SJCRH30 (cell line): ENCODE results near the gene NCK2. TPM values are rescaled to one million over a fixed set of nuclear protein-coding genes. Genes with fewer than 3 reads are reported as not detected.
A peak's percentile ranks its signal among the peaks of the same experiment; 100 is the strongest.

Source experiments
- DNase-seq, 2 experiments: peaks; one replicate each; pipeline ENCODE4 v3.0.0-alpha.2; 2015 to 2020
- H3K27ac ChIP-seq: fragments of 250-450 bp; sonication (Bioruptor Pico); 2 replicates; pipeline ENCODE4 v1.5.1; 2020; ENCODE audit warnings: mild to moderate bottlenecking, moderate library complexity
- H3K27me3 ChIP-seq: fragments of 250-450 bp; sonication (Bioruptor Pico); 2 replicates; pipeline ENCODE4 v1.5.1; 2020; ENCODE audit warnings: mild to moderate bottlenecking, moderate library complexity
- H3K36me3 ChIP-seq: fragments of 250-450 bp; sonication (Bioruptor Pico); 2 replicates; pipeline ENCODE4 v1.5.1; 2020; ENCODE audit warnings: mild to moderate bottlenecking, moderate library complexity
- H3K4me1 ChIP-seq: fragments of 250-450 bp; sonication (Bioruptor Pico); 2 replicates; pipeline ENCODE4 v1.5.1; 2020; ENCODE audit warnings: mild to moderate bottlenecking, moderate library complexity
- H3K4me3 ChIP-seq: fragments of 250-450 bp; sonication (Bioruptor Pico); 2 replicates; pipeline ENCODE4 v1.5.1; 2020; ENCODE audit warnings: mild to moderate bottlenecking, moderate library complexity
- H3K9me3 ChIP-seq: fragments of 250-450 bp; sonication (Bioruptor Pico); replicated peaks from 2 replicates; pipeline ENCODE4 v1.5.1; 2020; ENCODE audit warnings: mild to moderate bottlenecking, moderate library complexity
- total RNA-seq: library from RNA; depleted of rRNA; stranded (reverse); fragments of >200 nt; shearing (Covaris generic); gene quantifications from 2 replicates; pipeline ENCODE4 v1.2.3, GENCODE V29; 2014

The NCK2 gene
- total RNA-seq, 1 experiment from 2014 or later: 51.9 TPM

DNA sequence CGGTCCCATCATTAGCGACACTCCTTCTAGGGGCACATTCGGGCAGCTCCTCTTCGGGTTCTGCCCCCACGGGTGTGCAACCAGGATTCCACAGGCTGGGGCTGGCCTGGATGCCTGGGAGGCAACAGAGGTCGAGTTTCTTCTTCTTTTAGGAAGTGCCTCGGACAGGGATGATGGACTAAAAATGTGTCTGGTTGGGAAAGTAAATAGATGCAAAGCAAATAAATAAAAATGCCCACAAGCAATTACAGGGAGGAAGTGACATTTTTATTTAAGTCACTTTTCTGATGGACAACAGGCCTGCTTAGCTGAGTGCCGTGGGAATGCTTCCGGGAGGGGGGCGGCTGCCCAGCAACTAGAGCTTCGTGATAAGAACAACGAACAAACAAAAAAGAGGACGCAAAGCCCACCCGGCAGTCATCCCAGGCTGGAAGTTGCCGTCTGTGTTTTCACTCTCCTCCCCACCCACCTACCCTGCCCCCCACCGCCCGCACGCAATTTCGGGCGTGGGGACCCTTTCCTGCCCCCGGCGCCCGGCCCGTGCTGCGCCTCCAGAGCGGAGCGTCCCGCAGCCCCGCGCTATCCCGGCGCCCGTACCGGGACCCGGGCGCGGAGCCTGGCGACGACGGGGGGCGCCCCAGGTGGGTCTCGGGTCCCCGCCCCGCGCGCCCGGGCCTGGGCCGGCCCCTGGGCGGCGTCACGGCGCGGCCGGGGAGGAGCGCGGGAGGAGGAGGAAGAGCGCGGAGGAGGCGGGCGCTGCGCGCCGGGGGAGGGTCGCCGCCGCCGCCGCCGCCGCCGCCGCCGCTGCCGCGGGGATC lies 412 bp upstream of the NCK2 start:
- Histone ChIP-seq H3K4me1 (peaks cover 15% of the 10 kb centered on the region), H3K27ac (peak overlapping the region; percentile 21; the same call in 1 of the 2 replicates)
- DNase-seq: peak; percentile 55 to 69

DNA sequence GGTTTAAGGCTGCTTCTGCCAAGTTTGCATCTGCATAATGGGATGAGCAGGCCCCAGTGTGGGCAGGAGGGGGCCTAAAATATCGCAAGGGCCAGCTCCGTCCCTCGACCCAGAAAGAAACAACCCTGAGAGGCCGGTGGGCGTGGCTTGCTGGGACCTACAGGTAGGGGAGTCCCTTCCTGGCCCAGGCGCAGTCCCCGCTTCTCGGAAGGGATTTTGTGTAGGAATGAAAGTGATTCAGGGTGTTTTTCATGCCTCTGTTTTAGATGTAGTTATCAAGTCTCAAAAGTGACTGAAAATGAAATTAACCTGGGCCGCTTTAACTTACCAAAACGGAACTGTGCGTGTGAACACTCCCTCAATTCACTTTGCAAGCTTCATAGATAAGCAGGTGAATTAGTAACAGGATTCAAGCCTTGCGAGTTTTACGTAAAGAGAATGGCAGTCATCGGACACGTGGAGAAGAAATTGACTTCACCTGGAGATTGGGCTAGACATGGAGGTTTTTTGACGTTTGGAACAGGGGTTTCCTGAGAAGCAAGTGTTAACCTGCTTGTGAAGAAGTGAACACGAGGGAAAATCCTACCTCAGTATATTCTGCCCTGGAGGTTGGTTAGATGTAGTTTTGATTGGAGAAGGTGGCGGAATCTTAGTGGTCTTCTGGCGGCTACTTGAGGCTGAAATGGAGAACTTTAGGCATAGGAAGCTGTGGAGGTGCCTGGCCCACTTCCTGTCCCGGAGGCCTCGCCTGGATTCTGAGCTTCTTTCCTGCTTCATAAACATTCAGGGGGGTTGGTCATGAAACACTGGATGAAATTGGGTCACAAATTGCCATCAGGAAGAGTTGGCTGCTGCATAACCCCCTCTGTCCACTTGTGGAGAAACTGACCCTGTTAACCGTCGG lies 1.7 kb downstream of the NCK2 start:
- DNase-seq: no peak
- no peaks in the 10 kb centered on the region for H3K27me3 ChIP-seq
- peaks cover 19% of the 10 kb centered on the region for H3K36me3 ChIP-seq
- peak overlapping the region; percentile 72 for H3K4me3 ChIP-seq
- H3K9me3 ChIP-seq: no peaks in the 10 kb centered on the region; the same call in 1 of the 2 replicates
- H3K27ac ChIP-seq: no peak overlapping the region
- peaks cover 12% of the 10 kb centered on the region for H3K4me1 ChIP-seq

More for the DNA sequence above, 412 bp upstream of the NCK2 start:
- H3K4me3 ChIP-seq: peak overlapping the region; percentile 62
- H3K9me3 ChIP-seq: no peaks in the 10 kb centered on the region; the same call in 1 of the 2 replicates
- H3K36me3 ChIP-seq: peaks cover 10% of the 10 kb centered on the region; the same call in 1 of the 2 replicates
- no peaks in the 10 kb centered on the region for H3K27me3 ChIP-seq

DNA sequence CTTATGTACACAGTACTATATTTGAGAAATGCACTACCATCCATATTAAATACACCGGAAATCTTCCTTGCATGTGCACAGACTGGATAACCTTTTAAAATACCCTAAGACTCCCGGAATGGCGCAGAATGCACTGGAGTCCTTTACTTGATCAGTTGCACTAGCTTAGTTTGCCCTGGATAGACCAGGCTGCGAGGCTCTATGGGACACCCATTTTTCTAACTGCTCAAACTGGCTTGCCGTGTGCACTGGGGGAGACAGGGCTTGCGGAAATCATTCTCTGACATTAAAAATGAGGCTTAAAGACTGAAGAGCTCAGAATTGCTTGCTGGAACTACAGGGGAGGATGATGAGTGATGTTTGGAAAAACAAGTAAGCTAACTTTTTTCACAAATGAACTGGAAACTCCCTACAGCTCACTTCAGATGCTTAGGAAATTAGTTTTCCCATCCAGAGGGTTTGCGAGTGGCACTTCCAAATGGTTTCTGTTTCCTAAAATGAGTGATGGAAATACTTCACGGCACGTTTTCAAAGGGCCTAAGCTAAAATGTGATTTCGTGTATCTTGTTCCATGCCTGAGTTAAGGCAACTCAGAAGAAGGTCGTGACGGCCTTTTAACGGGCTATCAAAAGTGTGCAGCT lies 2.7 kb downstream of the NCK2 start:
- no peak for DNase-seq
- no peak overlapping the region for H3K4me3 ChIP-seq
- no peaks in the 10 kb centered on the region for H3K27me3 ChIP-seq
- H3K36me3 ChIP-seq: peaks cover 25% of the 10 kb centered on the region
- peaks cover 12% of the 10 kb centered on the region for H3K4me1 ChIP-seq
- H3K27ac ChIP-seq: no peak overlapping the region
- H3K9me3 ChIP-seq: no peaks in the 10 kb centered on the region; the same call in 1 of the 2 replicates

DNA sequence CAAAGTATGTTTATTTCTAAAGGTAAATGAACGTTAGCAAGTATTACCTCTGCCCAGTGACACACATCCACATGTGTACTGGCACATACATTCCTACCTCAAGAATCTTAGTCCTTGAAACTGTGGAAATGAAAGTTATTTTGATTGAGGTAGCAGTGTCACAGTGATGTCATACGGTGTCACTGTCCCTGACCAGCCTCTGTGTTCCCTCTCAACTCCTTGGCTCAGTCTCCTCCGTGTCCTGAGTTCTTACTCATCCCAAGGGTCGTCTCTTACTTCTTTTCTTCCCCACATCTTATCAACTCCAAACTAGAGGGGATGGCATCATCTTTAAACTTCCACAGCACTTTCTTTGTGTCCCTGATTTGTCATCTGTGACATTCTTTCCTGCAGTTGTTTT lies 3.3 kb downstream of the NCK2 start:
- H3K4me1 ChIP-seq: peaks cover 12% of the 10 kb centered on the region

DNA sequence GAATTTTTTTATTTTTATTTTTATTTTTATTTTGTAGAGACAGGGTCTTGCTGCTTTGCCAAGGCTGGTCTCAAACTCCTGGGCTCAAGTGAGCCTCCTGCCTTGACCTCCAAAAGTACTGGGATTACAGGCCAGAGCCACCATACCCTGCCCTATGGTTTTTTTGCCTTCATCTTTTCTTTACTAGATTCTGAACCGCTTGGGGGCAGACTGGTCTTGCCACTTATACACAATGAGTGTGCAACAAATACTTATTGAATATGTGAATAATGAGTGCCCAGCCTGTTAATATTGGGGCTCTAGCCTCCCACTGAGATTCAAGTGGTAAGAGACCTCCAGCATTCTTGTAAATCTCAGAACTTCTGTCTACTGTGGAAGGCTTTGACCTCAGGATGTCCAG lies 3.9 kb downstream of the NCK2 start:
- Histone ChIP-seq H3K27me3 (no peaks in the 10 kb centered on the region), H3K4me3 (no peak overlapping the region), H3K4me1 (peaks cover 11% of the 10 kb centered on the region), H3K9me3 (no peaks in the 10 kb centered on the region; the same call in 1 of the 2 replicates), H3K36me3 (peaks cover 27% of the 10 kb centered on the region), H3K27ac (no peak overlapping the region)
- no peak for DNase-seq

More for the DNA sequence above, 3.3 kb downstream of the NCK2 start:
- no peaks in the 10 kb centered on the region; the same call in 1 of the 2 replicates for H3K9me3 ChIP-seq
- no peak overlapping the region for H3K4me3 ChIP-seq
- DNase-seq: no peak
- H3K27ac ChIP-seq: no peak overlapping the region
- peaks cover 27% of the 10 kb centered on the region for H3K36me3 ChIP-seq
- no peaks in the 10 kb centered on the region for H3K27me3 ChIP-seq

DNA sequence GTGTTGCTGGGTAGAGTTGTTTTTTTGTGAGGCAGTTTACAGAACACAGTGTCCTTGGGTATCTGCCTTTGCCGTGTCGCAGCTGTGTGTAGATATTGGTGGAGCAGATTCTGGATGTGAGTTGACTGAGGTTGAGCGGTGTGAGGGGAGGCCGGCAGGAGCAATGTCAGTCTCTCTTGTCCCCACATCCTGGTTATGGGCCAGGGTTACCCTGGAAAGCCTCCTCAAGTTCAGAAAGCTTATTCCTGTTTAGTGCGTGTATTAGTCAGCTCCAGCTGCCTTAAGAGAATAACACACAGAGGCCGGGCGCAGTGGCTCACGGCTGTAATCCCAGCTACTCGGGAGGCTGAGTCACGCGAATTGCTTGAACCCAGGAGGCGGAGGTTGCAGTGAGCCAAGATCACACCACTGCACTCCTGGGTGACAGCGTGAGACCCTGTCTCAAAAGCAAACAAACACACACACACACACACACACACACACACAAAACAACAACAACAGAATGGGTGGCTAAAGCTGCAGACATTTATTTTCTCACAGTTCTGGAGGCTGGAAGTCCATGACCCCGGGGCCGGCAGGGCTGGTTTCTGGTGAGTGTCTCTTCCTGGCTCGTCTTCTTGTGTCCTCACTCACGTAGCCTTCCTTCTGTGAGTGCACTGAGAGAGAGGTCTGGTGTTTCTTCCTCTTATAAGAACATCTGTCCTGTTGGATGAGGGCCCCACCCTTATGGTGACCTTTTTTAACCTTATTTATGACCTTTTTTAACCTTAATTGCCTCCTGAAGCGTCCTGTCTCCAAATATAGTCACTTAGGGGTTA lies 5.1 kb downstream of the NCK2 start:
- H3K36me3 ChIP-seq: peaks cover 27% of the 10 kb centered on the region
- H3K4me1 ChIP-seq: peaks cover 9% of the 10 kb centered on the region
- H3K27me3 ChIP-seq: no peaks in the 10 kb centered on the region
- no peak overlapping the region for H3K27ac ChIP-seq
- H3K9me3 ChIP-seq: no peaks in the 10 kb centered on the region; the same call in 1 of the 2 replicates
- DNase-seq: no peak
- no peak overlapping the region for H3K4me3 ChIP-seq

DNA sequence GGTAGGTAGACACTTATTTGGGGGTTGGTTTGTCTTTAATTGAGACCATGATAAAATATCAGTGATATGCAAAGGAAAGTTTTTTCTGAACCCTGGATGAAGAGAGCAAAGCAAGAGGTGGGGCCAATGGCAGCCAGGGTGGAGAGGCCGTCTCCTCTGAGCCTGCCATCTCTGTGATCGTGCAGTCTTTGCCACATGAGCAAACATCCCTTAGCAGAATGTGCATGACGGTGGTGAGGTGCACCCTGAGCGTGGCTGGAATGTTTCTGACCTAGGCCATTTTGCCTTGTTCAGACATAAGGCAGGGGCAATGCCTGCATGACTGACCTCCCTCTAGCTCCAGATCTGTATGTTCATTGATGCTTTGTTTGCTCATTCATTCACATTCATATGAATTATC lies 6.0 kb downstream of the NCK2 start:
- Histone ChIP-seq H3K4me1 (peaks cover 9% of the 10 kb centered on the region), H3K36me3 (peaks cover 27% of the 10 kb centered on the region), H3K9me3 (no peaks in the 10 kb centered on the region; the same call in 1 of the 2 replicates), H3K4me3 (no peak overlapping the region), H3K27ac (no peak overlapping the region), H3K27me3 (no peaks in the 10 kb centered on the region)
- no peak for DNase-seq

DNA sequence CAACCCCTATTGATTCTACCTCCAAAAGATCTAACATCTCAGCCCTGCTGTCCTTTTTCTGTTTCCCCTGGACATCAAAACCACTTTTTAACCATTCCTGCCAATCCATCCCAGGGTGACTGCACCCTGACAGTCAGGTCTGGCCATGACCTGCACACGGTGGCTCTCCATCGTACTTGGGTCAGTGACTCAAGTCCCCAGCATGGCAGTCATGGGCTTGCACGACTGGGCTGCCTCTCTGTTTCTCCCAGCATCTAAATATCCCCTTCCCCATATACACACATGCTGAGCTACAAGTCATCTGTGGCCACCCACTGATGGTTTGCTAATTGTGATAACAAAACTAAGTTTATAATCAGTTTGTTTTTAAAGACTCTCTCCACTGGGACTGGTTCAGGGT lies 6.6 kb downstream of the NCK2 start:
- H3K9me3 ChIP-seq: no peaks in the 10 kb centered on the region; the same call in 1 of the 2 replicates
- H3K27me3 ChIP-seq: no peaks in the 10 kb centered on the region
- no peak for DNase-seq
- H3K4me3 ChIP-seq: no peak overlapping the region
- peaks cover 4% of the 10 kb centered on the region; the same call in 1 of the 2 replicates for H3K4me1 ChIP-seq
- H3K36me3 ChIP-seq: peaks cover 27% of the 10 kb centered on the region
- H3K27ac ChIP-seq: no peak overlapping the region

DNA sequence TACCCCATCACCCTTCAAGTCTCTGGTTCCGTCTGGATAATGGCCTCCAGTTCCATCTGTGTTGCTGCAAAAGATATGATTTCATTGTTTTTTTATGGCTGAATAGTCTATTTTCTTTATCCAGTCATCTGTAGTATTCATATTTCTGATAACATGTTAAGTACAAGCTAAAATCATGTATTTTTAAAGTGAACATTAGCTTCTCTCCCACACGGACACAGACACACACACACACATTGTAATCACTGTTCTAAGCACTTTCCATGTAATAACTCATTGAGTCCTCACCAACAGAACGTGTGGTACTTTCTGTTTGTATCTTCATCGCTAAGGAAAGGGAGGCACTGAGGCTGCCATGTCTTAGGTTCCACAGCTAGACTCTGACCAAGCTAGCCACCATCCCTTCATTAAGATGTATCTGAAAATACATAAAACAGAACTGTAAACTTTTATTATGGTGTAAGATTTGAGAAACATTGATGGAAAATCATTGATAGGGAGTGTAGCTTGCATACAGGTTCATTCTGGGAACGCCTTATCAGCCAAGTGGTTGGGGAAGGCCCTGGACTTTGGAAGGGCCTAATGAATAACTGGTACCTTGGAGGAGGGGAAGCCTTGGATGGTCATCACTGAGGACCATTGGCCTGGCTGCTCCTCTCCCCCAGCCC lies 8.1 kb downstream of the NCK2 start:
- Histone ChIP-seq H3K36me3 (peaks cover 27% of the 10 kb centered on the region), H3K27me3 (no peaks in the 10 kb centered on the region), H3K4me3 (no peak overlapping the region), H3K9me3 (no peaks in the 10 kb centered on the region; the same call in 1 of the 2 replicates), H3K4me1 (no peaks in the 10 kb centered on the region), H3K27ac (no peak overlapping the region)
- DNase-seq: no peak

DNA sequence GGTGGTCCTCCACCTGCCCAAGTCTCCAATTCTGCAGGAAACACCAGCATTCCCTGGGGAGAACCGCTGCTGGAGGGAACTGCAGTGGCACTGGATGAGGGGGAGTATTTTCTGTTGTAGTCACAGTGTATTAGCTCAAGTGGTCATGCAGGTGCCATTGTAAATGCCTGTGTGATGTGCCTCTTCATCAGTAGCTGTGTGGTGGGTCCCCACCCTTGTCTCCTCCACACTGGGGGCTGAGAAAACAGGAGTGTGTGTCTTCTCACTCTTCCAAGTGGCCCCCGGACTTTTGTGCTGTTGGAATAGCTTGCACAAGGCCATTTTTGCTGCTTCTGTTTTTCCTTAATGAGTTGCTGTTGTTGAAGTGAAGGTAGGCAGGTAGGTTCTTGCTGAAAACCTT lies 8.7 kb downstream of the NCK2 start:
- DNase-seq: no peak
- Histone ChIP-seq H3K27ac (no peak overlapping the region), H3K4me1 (no peaks in the 10 kb centered on the region), H3K36me3 (peaks cover 25% of the 10 kb centered on the region), H3K27me3 (no peaks in the 10 kb centered on the region), H3K4me3 (no peak overlapping the region), H3K9me3 (no peaks in the 10 kb centered on the region; the same call in 1 of the 2 replicates)

DNA sequence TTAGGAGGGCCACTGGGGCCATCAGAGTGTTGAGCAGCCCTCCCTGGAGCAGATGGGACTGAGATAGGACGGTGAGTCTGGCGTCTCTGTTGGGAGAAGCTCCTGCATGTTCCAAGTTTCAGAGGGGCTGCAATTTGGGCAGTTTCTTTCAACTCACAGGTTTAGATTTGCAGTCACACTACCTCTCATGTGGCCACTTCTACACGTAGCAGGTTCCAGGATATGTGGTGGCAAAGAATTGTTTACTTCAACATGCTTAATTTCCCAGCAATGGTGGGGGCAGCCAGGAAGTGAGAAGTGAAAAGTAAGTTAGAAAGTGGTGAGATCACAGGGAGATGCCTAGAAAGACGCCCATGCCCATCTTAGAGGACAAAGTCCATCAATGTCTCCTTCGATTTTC lies 9.3 kb downstream of the NCK2 start:
- H3K27ac ChIP-seq: no peak overlapping the region
- no peaks in the 10 kb centered on the region for H3K4me1 ChIP-seq
- no peak overlapping the region for H3K4me3 ChIP-seq
- H3K27me3 ChIP-seq: no peaks in the 10 kb centered on the region
- DNase-seq: no peak
- H3K36me3 ChIP-seq: peaks cover 22% of the 10 kb centered on the region
- H3K9me3 ChIP-seq: no peaks in the 10 kb centered on the region; the same call in 1 of the 2 replicates

DNA sequence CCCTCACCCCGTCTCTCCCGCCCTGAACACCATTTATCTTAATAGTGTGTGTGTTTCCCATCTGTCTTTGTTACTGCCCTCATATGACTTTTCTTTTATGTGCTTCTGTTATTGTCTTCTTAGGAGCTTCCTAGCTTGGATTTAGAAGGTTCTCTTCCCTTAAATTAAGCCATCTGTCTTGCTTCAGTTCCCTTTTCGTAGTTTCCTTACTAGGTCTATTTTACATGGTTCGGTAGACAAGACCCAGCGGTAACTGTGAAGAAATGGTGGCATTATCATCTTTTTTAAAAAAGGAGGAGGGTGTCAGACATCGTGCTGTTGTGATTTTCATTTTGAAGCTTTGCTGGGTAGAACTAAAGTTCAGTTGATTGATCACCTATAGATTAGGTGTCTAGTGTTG lies 10.3 kb downstream of the NCK2 start:
- H3K9me3 ChIP-seq: no peaks in the 10 kb centered on the region; the same call in 1 of the 2 replicates
- no peak overlapping the region for H3K27ac ChIP-seq
- peaks cover 16% of the 10 kb centered on the region for H3K36me3 ChIP-seq
- H3K27me3 ChIP-seq: no peaks in the 10 kb centered on the region
- no peak for DNase-seq
- H3K4me3 ChIP-seq: no peak overlapping the region
- H3K4me1 ChIP-seq: no peaks in the 10 kb centered on the region

DNA sequence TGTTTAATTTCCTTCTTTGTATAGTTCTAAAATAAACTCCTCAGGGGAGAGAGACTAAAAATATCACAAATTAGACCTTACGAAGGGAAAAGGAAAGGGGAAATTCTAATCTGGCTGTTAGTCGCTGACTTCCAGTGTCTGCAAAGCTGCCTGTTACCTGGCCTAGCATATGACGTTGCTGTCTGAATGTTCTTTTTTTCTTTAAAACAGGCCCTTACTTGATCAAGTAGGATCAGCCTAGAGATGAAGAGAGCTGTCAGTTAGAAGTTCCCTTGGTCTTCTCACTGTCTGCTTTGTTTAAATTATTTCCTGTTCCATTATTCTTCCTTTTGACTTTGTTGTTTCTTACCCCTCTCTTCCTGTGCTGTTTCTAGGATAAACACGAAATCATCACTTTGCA lies 11.2 kb downstream of the NCK2 start:
- no peaks in the 10 kb centered on the region; the same call in 1 of the 2 replicates for H3K9me3 ChIP-seq
- H3K36me3 ChIP-seq: peaks cover 12% of the 10 kb centered on the region
- no peak overlapping the region for H3K4me3 ChIP-seq
- no peaks in the 10 kb centered on the region for H3K27me3 ChIP-seq
- H3K4me1 ChIP-seq: no peaks in the 10 kb centered on the region
- no peak overlapping the region for H3K27ac ChIP-seq
- DNase-seq: no peak
